Tibial nerve (tissue), 4 donors: Measurements from ENCODE around the gene MET.

Source experiments
- CTCF ChIP-seq, 5 experiments: fragments of 200-600 bp in 3 of 5; fragments of 450-650 bp in 2 of 5; sonication (generic) in 3 of 5; IDR thresholded peaks; one replicate each; pipeline ENCODE4 v1.5.1; 2016 to 2019; ENCODE audit warnings: antibody characterized with exemption in 5 of 5, mild to moderate bottlenecking in 3 of 5, moderate library complexity in 2 of 5
- EP300 ChIP-seq, 2 donors: sonication (generic); formaldehyde crosslinking; IDR thresholded peaks; one replicate each; pipeline ENCODE4 v1.6.1; 2017; ENCODE audit warnings: antibody characterized with exemption in 2 of 2, mild to moderate bottlenecking in 1 of 2
- POLR2A ChIP-seq, 2 donors: fragments of 450-650 bp; IDR thresholded peaks; one replicate each; pipeline ENCODE4 v1.6.1; 2017; ENCODE audit warnings: antibody characterized with exemption in 2 of 2, mild to moderate bottlenecking in 2 of 2, moderate library complexity in 2 of 2

- TF ChIP-seq CTCF (IDR thresholded peaks at IDR 0.05) (no peak), POLR2A (IDR thresholded peaks at IDR 0.05) (no peak), EP300 (IDR thresholded peaks at IDR 0.05) (no peak)
Observed at GRCh38 chr7:116686033-116686432, 14.0 kb downstream of the MET start.
